GM21447 (cell line): ENCODE measurements around the gene ICE2.
"Not testable (repeated sequence)": the region's sequence is repeated elsewhere in the genome, so short reads cannot be mapped to it uniquely, and the experiment has no call there.

ENCODE experiments used
- ATAC-seq: cut with Tn5 transposase; IDR thresholded peaks from one replicate; pipeline ENCODE4 v1.9.1; 2021; ENCODE audit not compliant: unreplicated experiment

The ICE2 gene

DNA sequence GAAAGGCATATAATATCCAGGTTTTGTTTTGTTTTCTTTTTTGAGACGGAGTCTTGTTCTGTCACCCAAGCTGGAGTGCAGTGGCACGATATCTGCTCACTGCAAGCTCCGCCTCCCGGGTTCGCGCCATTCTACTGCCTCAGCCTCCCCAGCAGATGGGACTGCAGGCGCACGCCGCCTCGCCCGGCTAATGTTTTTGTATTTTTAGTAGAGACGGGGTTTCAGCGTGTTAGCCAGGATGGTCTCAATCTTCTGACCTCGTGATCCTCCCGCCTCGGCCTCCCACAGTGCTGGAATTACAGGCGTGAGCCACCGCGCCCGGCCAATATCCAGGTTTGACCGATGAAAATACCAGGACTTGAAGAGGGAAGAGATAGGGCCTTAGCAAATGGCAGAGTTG is 66.1 kb downstream of the ICE2 start:
- ATAC-seq: not testable (repeated sequence)

DNA sequence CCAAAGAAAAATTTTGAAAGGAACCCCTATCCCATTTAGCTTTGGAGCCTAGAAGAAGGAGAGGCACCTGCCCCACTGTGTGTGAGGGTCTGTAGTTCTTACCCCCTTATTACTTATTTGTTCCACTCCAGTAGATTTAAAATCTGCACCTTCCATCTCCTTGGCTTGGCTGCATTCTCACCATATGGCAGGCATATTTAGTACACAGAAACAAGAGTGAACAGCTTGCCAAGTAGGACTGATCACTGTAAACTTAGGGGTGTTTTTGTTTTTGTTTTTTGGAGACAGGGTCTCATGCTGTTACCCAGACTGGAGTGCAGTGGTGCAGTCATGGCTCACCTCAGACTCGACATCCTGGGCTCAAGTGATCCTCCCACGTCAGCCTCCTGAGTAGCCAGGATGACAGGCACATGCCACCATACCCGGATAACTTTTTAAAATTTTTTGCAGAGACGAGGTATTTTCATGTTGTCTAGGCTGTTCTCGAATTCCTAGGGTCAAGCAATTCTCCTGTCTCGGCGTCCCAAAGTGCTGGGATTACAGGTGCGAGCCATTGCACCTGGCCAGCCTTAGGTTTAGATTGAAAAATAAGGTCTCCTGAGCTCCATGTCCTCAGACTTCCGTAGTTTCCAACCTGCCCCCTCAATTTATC is 67.0 kb downstream of the ICE2 start:
- no peak for ATAC-seq

DNA sequence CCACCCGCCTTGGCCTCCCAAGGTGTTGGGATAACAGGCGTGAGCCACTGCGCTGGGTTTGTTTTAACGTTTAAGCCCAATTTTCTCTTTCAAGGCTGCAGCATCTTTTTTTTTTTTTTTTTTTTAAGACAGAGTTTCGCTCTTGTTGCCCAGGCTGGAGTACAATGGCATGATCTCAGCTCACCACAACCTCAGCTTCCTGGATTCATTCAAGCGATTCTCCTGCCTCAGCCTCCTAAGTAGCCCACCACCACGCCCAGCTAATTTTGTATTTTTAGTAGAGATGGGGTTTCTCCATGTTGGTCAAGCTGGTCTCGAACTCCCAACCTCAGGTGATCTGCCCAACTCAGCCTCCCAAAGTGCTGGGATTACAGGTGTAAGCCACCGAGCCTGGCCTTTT is 68.6 kb downstream of the ICE2 start:
- ATAC-seq: not testable (repeated sequence)

DNA sequence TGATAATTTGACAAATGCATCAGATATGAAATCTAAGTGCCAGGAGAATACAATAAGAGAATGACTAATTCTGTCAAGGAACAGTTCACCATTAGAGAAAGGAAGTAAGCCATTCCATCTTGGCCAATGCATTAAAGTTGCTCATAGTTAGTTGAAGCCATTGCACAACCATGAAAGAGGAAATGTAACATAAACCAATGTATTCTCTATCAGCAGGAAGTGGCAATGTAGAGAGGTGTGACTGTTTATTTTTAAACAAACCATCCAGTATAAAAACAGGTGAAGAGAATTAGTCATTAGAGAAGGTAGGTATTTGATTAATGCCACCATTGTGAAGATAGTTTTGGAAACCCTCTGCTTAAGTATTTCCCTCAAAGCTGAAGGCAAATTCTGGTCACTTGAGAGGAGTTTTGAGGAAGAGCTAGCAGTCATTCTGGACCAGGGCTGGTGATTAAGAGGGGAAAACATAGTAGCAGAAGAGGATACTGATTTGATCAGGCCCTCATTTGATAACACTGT is 70.4 kb downstream of the ICE2 start:
- ATAC-seq: peak; percentile 74

DNA sequence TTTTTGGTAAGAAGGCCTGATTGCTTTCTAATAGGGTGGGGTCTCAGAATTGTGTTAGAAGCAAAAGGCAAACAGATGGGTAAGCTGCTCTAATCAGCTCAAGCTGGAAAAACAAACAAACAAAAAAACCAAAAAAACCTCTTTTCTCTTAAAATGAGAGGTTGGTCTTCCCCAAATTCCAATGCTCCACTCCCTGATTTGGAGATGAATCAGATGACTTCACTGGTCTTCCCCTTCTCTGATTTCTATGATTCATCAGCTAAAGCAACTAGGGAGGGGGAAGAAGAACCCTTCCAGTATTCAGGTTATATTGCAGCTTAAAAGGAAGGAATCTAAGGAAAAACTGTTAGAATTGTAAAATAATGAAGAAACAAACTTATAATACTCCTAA is 71.5 kb downstream of the ICE2 start:
- ATAC-seq: no peak

DNA sequence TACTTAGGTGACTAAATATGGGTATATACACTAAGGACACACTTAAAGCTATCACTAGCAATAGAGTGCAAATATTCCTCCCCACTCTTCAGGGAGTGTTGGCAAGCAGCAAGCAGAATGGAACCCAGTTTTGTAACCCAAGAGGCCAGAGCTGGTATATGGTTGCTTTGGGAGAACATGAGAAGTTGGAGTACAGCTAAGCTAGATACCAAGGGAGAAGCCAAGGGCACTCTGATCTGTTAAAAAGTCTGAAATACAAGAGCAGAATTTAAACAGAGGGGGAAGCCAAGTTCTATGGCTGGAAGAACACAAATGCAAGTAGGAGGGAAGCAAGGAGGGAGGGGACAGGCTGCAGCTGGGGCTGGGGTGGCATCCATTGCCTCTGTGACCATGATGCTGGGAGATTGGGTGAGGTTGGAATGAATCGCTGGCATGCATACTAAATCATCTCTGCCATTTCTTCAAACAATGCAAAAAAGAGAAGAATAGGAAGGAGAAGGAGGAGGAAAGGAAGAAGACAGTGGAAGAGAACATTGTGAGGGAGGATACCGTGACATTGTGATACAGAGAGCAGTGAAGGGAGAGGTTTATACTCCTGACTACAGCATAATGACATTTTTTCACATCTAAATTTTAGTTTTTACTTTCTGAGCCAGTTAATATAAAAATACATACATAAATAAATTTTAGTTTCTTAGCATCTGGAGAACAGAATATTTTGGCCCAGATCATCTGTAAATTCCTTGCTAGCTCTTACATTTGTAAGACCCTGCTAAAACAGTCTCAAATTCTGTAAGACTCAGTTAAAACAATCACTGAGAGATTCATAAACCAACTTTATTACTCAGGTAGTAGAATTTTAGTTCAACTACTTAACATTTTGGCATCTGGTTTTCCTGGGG is 72.2 kb downstream of the ICE2 start:
- no peak for ATAC-seq

DNA sequence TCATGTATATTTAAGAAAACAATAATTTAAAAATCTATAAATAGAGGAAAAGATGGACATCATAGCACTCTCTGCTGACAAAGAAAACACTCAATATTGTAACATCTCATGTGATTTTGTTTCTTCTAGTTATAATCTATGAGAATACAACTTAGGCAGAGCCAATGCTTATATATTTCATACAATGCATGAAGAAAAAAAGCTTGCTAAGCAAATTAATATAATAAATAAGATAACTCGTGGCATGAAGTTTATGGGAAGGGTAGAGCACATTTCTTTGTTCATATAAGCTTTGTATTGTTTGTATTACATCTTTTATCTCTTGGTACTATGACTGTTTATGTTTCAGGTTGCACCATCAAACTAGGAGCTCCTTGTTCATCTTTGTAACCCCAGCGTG is 73.5 kb downstream of the ICE2 start:
- no peak for ATAC-seq

DNA sequence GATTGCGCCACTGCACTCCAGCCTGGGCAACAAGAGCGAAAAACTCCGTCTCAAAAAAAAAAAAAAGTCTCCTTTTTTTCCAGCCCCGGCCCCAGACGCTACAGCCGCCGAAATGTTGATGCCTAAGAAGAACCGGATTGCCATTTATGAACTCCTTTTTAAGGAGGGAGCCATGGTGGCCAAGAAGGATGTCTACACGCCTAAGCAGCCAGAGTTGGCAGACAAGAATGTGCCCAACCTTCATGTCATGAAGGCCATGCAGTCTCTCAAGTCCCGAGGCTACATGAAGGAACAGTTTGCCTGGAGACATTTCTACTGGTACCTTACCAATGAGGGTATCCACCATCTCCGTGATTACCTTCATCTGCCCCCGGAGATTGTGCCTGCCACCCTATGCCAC is 74.6 kb downstream of the ICE2 start:
- not testable (repeated sequence) for ATAC-seq

DNA sequence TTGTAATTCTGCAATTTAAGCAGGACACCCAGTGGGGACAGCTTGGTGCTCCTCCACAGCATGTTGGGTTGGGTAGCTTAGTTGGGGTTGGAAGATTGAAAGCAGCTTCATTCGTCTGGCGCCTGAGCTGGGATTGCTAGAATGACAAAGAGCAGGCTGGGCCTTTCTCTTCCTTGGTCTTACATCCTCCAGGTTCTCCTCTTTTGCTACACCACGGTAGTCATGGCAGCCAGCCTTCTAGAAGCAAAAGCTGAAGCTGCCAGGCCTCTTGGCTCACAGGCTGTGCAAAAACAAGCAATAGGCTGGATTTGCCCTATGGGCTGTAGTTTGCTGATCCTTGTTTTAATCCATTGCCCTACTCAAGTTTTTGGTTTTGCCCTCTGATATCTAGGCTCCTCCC is 78.0 kb downstream of the ICE2 start:
- no peak for ATAC-seq

DNA sequence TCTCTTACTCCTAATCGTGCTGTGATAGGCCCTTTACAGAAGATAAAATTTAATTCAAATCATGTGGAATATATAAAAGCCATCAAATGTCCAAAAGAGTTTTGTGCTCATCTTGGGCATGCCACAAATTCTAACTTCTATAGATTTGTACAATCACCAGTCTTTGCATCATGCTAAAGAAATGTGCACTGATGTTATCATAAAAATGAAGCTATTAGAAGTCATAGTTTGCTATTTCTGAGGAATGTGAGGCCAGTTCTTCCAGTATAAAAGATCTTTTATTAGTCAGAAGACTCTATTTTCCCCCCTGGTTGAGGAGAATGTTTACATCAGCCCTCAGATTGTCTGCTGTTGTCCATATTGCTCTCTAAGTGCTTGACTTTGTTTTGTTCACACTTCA is 79.0 kb downstream of the ICE2 start:
- ATAC-seq: no peak

DNA sequence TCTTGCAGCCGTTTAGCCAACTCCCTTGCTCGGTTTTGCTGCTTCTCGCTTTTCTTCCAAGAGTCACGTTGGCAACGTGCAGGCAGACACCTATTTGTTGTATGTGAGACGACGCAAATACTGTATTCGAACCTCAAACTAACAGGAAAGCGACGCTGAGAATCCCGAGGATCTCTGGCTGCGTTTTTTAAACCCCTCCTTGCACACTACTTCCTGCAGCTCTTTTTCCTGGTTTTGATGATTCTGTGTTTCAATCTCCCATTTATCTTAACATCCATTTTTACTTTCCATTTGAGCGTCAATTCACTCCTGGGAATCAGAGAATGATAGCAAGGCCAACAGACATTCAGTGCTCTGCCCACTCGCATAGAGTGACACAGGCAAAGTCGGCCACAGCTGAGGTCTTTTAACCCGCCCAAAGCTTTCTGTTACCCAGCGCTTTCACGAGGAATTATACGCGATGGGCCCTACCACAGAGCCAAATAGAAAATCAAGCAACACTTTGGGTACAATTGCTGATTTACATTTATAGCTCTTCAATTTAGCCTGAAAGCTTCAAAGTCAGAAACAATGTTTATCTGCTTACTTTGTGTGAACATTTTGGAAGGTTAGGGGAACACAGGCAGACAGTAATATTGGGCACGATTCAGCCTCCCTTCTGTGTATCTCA is 79.6 kb downstream of the ICE2 start:
- ATAC-seq: no peak

DNA sequence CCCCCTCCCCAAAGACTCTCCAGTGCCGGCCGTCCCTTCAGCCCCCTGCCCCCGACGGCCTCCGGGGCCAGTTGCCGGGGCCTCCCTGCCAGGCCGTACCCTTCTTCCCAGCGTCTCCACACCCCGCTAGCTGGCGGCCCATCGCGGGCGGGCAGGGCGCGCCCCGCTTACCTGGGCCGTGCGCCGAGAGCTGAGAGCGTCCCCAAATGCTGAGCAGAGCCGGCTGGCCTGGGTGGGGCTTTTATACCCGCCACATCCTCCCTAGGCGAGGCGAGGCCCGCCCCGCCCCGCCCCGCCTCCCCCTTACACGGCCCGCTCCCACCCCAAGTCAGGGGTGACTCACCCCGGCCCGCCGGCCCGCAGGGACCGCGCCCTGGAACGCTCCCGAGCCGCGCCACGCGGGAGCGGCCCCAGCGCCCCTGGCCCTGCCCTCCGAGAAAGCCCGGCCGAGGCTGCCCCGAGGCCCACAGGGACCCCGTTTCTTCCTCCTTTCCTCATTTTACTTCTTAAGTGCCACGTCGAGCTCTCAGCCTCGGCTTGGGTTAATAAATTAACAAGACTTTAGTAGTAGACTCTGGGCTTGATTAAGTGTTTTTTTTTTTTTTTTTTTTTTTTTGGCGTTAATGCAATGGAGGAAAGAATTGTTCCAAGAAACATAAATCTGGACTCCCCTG is 81.0 kb downstream of the ICE2 start, which contains the start of gene ANXA2:
ANXA2 (minus strand) TSS at position 215 of the 674 bp plus-strand sequence. CDS start 11,911 bp downstream, outside the sequence.
- ATAC-seq: peak; percentile 69

DNA sequence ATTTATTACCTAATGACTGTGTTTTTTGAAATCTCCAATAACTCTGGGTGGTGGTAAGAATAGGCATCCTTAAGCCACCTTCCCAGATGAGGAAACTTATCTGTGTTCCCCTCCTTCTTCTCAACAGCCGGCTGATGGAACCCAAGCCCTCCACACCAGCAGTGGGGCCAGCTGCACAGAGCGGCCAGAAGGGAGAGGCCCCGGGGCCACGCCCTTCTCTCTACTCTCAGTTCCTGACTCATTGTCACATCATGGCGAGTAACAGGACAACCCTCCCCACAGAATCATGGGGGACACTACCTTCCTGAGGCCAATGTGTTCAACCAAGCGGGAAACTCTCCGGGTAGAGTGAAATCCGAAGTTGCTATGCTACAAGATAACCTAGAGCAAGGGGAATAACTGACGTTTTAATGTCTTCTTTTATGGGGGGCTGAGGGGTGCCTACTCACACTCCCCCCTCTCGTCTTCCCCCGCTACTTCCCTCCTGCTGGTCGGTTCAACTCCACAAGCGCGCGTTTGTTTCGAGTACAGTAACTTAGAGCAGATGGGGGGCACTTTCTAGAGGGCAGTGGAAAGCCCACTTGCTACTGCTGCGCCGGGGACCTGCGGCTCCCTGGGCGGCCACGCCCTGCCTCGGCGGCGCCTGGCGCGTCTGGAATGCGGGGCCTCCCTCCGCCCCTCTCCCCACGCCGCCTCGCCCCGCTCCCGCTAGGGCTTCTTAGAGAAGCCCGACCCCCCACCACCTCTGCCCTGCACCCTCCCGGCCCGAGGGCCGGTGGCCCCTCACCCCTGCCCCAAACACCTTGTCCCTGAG is 81.8 kb downstream of the ICE2 start:
- ATAC-seq: peak; percentile 73

DNA sequence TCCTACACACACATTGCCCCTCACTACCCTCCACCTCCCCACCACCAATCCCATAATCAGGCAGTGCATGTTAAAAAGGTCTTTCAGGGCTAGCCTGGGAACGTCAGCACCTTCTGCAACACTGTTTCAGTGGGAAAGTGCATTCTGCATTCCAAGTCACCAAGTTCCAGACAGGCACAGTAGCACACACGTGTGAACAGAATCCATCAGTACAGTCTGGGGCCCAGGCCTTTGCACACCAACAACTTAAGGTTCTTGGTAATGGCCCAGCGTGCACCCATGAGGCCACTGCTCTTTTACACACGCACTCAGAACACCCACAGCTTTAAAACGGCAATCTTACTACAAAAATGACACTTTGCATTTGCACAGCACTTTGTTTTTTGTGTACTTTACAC is 82.4 kb downstream of the ICE2 start:
- no peak for ATAC-seq

DNA sequence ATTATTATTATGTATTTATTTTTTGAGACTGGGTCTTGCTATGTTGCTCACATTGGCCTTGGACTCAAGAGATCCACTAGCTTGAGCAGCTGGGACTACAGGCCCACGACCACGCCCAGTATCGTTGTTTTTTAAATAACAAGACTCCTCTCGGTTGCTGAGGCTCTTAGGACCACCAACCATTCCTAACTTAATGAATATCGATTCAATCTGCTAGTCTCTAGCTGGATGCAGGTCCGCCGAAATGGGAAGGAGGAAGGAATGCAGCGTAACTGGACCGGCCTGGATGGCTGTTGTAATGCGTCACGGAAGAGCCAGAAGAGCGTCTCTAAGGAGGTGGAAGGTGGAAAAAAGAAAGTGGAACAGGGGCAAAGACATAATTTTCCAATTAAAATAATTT is 82.8 kb downstream of the ICE2 start:
- no peak for ATAC-seq

DNA sequence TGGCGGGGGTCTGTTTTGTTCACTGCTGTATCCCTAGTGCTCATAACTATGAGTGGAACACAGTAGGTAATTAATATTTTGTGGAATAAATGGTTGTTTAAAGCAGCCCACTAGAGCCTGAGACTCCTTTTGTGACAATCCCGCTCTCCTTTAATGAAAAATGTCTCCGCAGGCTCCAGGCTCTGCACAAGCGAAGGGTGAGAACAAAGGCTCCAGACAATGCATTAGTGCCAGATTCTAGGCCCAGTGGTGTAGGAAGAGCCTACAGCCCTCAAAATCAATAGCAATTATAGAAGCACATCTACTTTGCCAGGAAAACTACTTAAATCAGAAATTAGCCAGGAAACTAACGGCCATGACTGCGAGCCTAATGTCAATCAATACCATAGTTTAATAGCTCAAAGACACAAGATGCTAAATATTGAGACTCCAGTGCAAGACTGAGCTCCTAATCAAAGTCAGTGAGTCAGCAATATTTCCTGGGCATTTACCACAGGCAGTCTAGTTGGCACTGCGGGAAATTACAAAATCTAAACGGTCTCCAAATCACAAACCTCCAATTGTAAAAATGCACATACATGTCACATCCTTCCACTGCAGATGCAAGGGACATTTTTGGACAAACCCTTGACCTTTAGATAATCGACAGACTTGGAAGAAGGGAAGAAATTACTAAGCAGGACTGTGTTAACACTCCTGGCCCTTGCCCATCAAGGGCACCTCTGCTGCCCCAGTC is 83.5 kb downstream of the ICE2 start:
- no peak for ATAC-seq

DNA sequence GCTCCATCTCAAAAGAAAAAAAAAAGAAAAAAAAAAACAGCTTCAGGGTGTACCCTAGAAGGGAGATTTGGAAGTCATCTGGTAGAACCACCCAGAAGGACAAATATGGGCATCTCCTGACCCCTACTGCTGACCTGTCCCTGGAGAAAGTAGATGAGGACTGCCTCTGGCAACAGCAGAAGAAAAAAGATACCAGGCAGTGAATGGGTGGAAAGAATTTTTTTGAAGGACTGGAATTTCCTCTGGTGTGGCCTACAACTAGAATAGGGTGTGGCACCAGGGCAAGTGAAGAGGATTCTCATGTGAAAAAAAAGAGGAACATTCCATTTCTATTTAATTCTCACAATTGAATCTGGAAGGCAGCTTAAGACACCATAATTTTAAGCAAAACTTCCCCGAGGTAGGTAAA is 84.2 kb downstream of the ICE2 start:
- ATAC-seq: no peak

DNA sequence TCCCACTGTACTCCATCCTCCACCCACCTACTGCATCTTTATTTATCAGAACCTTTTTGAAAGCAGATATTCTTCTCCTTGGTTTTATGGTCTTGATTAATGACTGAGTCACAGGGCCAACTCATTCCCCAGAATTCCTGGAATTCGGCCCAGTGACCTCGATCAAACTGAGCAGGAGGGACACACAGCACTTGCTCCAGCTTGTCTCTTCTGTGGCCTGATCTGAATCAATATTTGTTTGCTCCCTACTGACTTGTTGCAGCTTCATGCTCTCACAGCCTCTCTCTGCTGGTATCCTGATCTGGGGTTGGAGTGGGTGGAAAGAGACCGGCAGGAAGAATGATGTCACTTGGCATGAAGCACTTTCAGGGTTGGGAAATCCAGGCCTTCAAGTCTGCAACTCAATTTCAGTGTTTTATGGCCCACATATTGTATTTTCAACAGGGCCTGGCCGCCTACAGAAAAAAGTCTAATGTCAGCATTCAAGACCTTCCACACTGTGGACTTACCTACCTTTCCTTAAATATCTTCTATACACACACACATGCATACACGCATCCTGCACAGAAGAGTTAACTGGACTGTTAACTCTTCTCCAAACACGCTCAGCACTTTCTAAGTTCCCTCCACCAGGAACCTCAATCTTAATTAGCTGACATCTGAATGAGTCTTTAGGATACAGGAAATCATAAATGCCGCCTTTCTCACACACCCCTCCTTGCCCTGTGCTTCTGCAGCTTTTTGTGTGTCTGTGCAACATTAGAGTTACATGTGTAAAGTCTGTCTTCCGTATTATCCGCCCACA is 85.8 kb downstream of the ICE2 start:
- no peak for ATAC-seq

DNA sequence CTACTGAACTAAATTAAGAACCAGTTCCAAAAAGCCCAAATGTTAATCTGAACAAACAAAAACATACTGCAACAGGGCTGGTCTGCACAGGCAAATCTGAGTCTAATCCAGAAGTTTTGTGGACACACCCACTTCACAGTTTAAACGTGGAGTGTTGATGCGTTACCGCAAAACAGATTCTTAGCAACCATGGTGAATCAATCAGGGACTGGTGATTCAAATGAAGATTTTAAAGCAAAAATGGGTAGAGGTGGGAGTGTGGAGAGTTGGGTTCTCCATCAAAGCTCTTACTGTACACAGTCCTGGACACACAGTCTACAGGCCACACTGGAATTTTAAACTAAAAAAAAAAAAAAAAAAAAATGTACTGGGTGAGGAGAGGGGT is 86.3 kb downstream of the ICE2 start:
- ATAC-seq: no peak
